LNCAP (cell line): ENCODE measurements around the gene JUN.

Experiments used
- CTCF ChIP-seq: fragments of 450-650 bp; IDR thresholded peaks from 2 replicates; pipeline ENCODE4 v1.5.1; 2017; ENCODE audit warnings: mild to moderate bottlenecking

Gene JUN

DNA sequence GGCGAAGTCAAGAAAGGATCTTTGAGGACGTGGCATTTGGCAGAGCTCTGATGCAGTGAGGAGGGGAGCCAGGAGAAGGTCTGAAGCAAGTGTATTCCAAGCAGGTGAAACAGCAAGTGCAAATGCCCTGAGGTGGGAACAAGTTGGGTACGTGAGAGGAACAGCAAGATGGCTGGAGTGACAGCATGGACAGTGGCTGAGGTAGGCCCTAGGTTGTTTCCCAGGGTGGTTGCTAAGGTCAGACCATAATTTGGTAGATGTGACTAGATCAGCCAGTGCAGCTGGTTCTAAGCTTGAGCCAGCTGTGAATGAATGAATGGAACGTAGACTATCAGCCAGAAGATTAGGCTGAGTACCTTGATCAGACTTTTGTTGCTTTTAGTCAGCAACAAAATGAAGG, 37.5 kb upstream of the JUN start:
- TF ChIP-seq CTCF: no peak

GRCh38 chr1:58818976-58819375, 35.1 kb upstream of the JUN start:
- TF ChIP-seq CTCF: no peak

DNA sequence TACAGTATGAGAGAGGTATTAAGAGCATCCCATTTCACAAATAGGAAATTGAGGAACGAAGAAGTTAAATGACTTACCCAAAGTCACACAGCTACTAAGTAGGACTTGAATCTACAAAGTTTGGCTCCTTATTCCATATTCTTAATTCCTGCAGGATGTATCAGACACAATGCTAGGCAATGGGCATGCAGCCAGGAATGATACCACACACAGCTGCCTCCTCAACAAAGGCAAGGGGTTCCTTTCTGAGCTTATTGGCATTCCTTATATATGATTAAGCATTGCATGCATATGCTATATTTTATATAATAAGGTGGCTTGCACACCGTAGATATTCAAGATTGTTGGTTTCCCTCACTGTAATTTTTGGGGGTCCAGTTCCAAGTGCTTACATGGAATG, 34.2 kb upstream of the JUN start:
- no peak for TF ChIP-seq CTCF

GRCh38 chr1:58816747-58817221, 32.9 kb upstream of the JUN start:
- no peak for TF ChIP-seq CTCF

DNA sequence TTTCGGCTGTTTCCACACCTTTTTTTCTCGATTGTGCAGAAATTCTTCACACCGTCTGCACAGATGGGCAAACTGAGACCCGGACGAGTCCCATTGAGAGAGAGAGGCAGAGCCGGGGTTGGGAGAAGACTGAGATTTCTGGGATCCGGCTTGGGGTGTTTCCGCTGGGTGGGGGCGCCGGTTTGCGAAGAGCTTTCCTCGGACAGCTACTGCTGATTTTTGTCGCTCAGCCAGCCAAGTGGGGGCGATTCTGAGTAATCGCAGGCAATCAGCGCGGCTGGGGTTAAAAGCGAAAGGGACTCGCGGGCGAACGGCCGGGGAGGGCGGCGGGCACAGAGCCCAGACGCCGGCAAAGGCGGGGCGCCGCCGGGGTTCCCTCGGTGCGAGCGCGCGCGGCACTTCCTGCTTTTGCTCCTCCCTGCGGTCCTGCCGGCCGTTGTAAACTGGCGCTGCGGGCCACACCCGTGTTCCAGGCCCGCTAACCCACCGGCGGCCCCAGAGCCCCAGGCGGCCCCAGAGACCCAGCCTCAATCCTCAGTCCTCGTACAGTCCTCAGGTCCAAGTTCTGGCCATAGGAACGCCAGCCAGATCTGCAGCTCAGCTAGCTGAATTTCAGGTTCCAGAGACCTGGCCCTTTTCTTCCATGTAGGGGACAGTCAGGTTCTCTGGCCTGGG, 32.4 kb upstream of the JUN start:
- no peak for TF ChIP-seq CTCF

GRCh38 chr1:58815686-58816071, 31.8 kb upstream of the JUN start:
- TF ChIP-seq CTCF: no peak

GRCh38 chr1:58815069-58815685, 31.3 kb upstream of the JUN start:
- no peak for TF ChIP-seq CTCF
